Stimulated activated naive CD8-positive, alpha-beta T cell treated with anti-CD3 and anti-CD28 coated beads, Interleukin-15, Interleukin-2, amounts not matched to agents 100 ng/mL and 50 ng/mL, for 24 hours (primary cell): ENCODE data around the gene DNMBP.

Source experiments
- H3K27ac Mint-ChIP-seq: one replicate; pipeline ENCODE4 v1.8.0; 2021; ENCODE audit warnings: mild to moderate bottlenecking, mixed read lengths
- H3K27me3 Mint-ChIP-seq: one replicate; pipeline ENCODE4 v1.8.0; 2021; ENCODE audit warnings: mixed read lengths
- H3K36me3 Mint-ChIP-seq: one replicate; pipeline ENCODE4 v1.8.0; 2021; ENCODE audit warnings: low read depth, mixed read lengths
- H3K4me1 Mint-ChIP-seq: one replicate; pipeline ENCODE4 v1.8.0; 2021; ENCODE audit warnings: low read depth, mixed read lengths
- H3K4me3 Mint-ChIP-seq: one replicate; pipeline ENCODE4 v1.8.0; 2021; ENCODE audit warnings: mild to moderate bottlenecking, mixed read lengths
- H3K9me3 Mint-ChIP-seq: one replicate; pipeline ENCODE4 v1.8.0; 2021; ENCODE audit warnings: mixed read lengths

DNMBP gene

GRCh38 chr10:99984211-99985034 is 25.3 kb downstream of the DNMBP start:
- Mint-ChIP-seq H3K27ac (no peak overlapping the region), H3K36me3 (peaks cover 5% of the 10 kb centered on the region), H3K4me3 (no peak overlapping the region), H3K27me3 (no peaks in the 10 kb centered on the region), H3K9me3 (no peaks in the 10 kb centered on the region), H3K4me1 (peaks cover 10% of the 10 kb centered on the region)

- Mint-ChIP-seq H3K4me1 (peaks cover 10% of the 10 kb centered on the region), H3K4me3 (no peak overlapping the region), H3K27ac (no peak overlapping the region), H3K9me3 (no peaks in the 10 kb centered on the region), H3K27me3 (no peaks in the 10 kb centered on the region), H3K36me3 (peaks cover 5% of the 10 kb centered on the region)
Measured at GRCh38 chr10:99983280-99983988, 26.3 kb downstream of the DNMBP start.

- Mint-ChIP-seq H3K4me1 (peaks cover 10% of the 10 kb centered on the region), H3K36me3 (peaks cover 5% of the 10 kb centered on the region), H3K27ac (no peak overlapping the region), H3K4me3 (no peak overlapping the region), H3K9me3 (no peaks in the 10 kb centered on the region), H3K27me3 (no peaks in the 10 kb centered on the region)
Measured at GRCh38 chr10:99982728-99983127, 27.0 kb downstream of the DNMBP start.

GRCh38 chr10:99981581-99982199 is 28.1 kb downstream of the DNMBP start:
- H3K36me3 Mint-ChIP-seq, result peaks cover 5% of the 10 kb centered on the region
- H3K4me3 Mint-ChIP-seq, result no peak overlapping the region
- no peaks in the 10 kb centered on the region for H3K9me3 Mint-ChIP-seq
- no peak overlapping the region for H3K27ac Mint-ChIP-seq
- H3K4me1 Mint-ChIP-seq, result peaks cover 10% of the 10 kb centered on the region
- no peaks in the 10 kb centered on the region for H3K27me3 Mint-ChIP-seq

- peaks cover 14% of the 10 kb centered on the region for H3K4me1 Mint-ChIP-seq
Measured at GRCh38 chr10:99979066-99979685, 30.6 kb downstream of the DNMBP start.

GRCh38 chr10:99977916-99978315 is 31.8 kb downstream of the DNMBP start:
- Mint-ChIP-seq H3K27ac (no peak overlapping the region), H3K36me3 (no peaks in the 10 kb centered on the region), H3K27me3 (no peaks in the 10 kb centered on the region), H3K4me1 (peaks cover 6% of the 10 kb centered on the region), H3K9me3 (no peaks in the 10 kb centered on the region), H3K4me3 (no peak overlapping the region)

More at GRCh38 chr10:99979066-99979685, 30.6 kb downstream of the DNMBP start:
- Mint-ChIP-seq H3K36me3 (no peaks in the 10 kb centered on the region), H3K9me3 (no peaks in the 10 kb centered on the region), H3K27ac (no peak overlapping the region), H3K4me3 (no peak overlapping the region), H3K27me3 (no peaks in the 10 kb centered on the region)

GRCh38 chr10:99976886-99977665 is 32.7 kb downstream of the DNMBP start:
- H3K27ac Mint-ChIP-seq, result no peak overlapping the region

GRCh38 chr10:99975942-99976809 is 33.6 kb downstream of the DNMBP start:
- Mint-ChIP-seq H3K4me3 (no peak overlapping the region), H3K27ac (no peak overlapping the region), H3K27me3 (no peaks in the 10 kb centered on the region), H3K4me1 (peaks cover 6% of the 10 kb centered on the region), H3K36me3 (peaks cover under 1% of the 10 kb centered on the region), H3K9me3 (no peaks in the 10 kb centered on the region)

More at GRCh38 chr10:99976886-99977665, 32.7 kb downstream of the DNMBP start:
- Mint-ChIP-seq H3K27me3 (no peaks in the 10 kb centered on the region), H3K4me3 (no peak overlapping the region), H3K4me1 (peaks cover 6% of the 10 kb centered on the region), H3K9me3 (no peaks in the 10 kb centered on the region), H3K36me3 (no peaks in the 10 kb centered on the region)

GRCh38 chr10:99975106-99975829 is 34.5 kb downstream of the DNMBP start:
- H3K4me3 Mint-ChIP-seq, result no peak overlapping the region
- peaks cover 6% of the 10 kb centered on the region for H3K4me1 Mint-ChIP-seq
- peaks cover 8% of the 10 kb centered on the region for H3K36me3 Mint-ChIP-seq
- H3K27ac Mint-ChIP-seq, result no peak overlapping the region
- H3K9me3 Mint-ChIP-seq, result no peaks in the 10 kb centered on the region
- H3K27me3 Mint-ChIP-seq, result no peaks in the 10 kb centered on the region

GRCh38 chr10:99973190-99973589 is 36.6 kb downstream of the DNMBP start:
- Mint-ChIP-seq H3K27ac (no peak overlapping the region), H3K9me3 (no peaks in the 10 kb centered on the region), H3K4me3 (no peak overlapping the region), H3K36me3 (peaks cover 21% of the 10 kb centered on the region), H3K4me1 (peaks cover 6% of the 10 kb centered on the region), H3K27me3 (no peaks in the 10 kb centered on the region)

GRCh38 chr10:99967961-99968360 is 41.8 kb downstream of the DNMBP start:
- Mint-ChIP-seq H3K27me3 (no peaks in the 10 kb centered on the region), H3K9me3 (no peaks in the 10 kb centered on the region), H3K4me3 (no peak overlapping the region), H3K4me1 (peaks cover 5% of the 10 kb centered on the region), H3K27ac (no peak overlapping the region), H3K36me3 (peaks cover 28% of the 10 kb centered on the region)

- H3K36me3 Mint-ChIP-seq, result peaks cover 28% of the 10 kb centered on the region
- no peaks in the 10 kb centered on the region for H3K9me3 Mint-ChIP-seq
- H3K4me1 Mint-ChIP-seq, result peaks cover 5% of the 10 kb centered on the region
- H3K4me3 Mint-ChIP-seq, result no peak overlapping the region
- no peaks in the 10 kb centered on the region for H3K27me3 Mint-ChIP-seq
- H3K27ac Mint-ChIP-seq, result no peak overlapping the region
Measured at GRCh38 chr10:99966306-99966705, 43.4 kb downstream of the DNMBP start.

- H3K36me3 Mint-ChIP-seq, result peaks cover 23% of the 10 kb centered on the region
- H3K27me3 Mint-ChIP-seq, result no peaks in the 10 kb centered on the region
- H3K9me3 Mint-ChIP-seq, result no peaks in the 10 kb centered on the region
- peaks cover 5% of the 10 kb centered on the region for H3K4me1 Mint-ChIP-seq
- no peak overlapping the region for H3K27ac Mint-ChIP-seq
- H3K4me3 Mint-ChIP-seq, result no peak overlapping the region
Measured at GRCh38 chr10:99965700-99966099, 44.0 kb downstream of the DNMBP start.
